D721Med (cell line): ENCODE measurements around the gene RBKS.

ENCODE experiments used
- DNase-seq: peaks from one replicate; pipeline ENCODE4 v3.0.0; 2011; ENCODE audit warnings: low spot score; ENCODE audit not compliant: insufficient read length
- FAIRE-seq: peaks from 2 replicates; lab custom pipeline; 2011; peaks lifted over from hg19 to GRCh38; lab: Jason Lieb, UNC
- CTCF ChIP-seq: IDR thresholded peaks from 2 replicates; pipeline ENCODE4 v1.5.1; 2012; ENCODE audit warnings: mild to moderate bottlenecking, control low read depth; ENCODE audit not compliant: insufficient read depth; ENCODE audit errors: missing control alignments

Gene RBKS

DNA sequence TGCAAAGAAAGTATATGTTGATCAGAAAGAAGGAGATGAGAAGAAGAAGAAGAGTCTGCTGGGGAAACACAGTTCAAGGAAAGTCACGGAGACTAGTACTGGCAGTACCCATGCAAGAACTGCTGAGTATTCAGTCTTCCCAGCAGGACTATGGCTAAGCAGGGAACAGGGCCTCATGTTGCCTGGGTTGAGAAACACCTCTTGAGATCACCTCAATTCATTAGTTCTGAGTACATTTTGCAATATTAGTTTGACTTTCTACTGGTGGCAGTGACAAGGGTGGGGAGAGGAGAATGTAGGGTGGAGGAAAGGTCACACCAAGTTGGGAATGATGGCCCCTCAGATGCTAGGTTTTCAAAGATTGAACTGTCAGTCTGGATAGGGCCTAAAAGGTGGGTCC is 68.1 kb downstream of the RBKS start:
- DNase-seq (no peak), FAIRE-seq (no peak)
- TF ChIP-seq CTCF = no peak

- DNase-seq = no peak
- no peak for FAIRE-seq
- TF ChIP-seq CTCF = no peak
Observed at GRCh38 chr2:27815860-27816438, 74.2 kb downstream of the RBKS start.

GRCh38 chr2:27814758-27815157 is 75.4 kb downstream of the RBKS start:
- DNase-seq (no peak), FAIRE-seq (no peak)
- no peak for TF ChIP-seq CTCF

DNA sequence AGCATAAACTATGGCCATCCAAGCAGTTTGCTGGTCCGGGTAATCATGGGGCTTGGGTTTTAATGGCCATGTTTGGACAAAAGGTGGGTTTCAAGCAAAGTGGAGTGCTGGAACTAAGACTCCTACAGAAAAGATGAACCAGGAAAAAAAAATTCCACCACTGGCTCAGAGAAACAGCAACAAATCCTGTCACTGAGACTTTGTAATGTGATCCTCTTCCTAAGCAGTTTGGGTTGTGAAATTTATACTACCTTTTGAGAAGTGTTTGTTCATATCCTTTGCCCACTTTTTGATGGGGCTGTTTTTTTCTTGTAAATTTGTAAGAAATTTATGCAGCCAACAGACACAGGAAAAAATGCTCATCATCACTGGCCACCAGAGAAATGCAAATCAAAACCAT is 78.4 kb downstream of the RBKS start:
- DNase-seq = no peak
- TF ChIP-seq CTCF = no peak
- FAIRE-seq = no peak

DNA sequence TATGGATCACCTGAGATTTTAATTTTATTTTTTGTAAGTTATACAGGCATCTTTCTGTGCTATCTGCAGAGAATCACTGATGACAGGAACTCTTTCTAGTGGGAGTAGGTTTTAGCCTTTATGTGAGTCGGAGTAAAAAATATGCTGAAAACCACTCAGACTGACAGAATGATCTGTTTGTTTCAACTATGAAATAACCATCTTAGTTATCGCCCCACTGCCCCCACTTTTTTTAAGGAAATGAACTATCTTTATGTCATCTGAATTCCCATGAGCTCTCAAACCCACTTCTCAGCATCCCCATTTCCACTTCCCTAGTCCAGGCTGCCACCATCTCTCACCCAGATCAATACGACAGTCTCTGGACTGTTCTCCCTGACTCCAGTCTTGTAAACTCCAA is 79.7 kb downstream of the RBKS start:
- DNase-seq (no peak), FAIRE-seq (no peak)
- no peak for TF ChIP-seq CTCF

- FAIRE-seq = no peak
- no peak for TF ChIP-seq CTCF
- no peak for DNase-seq
Observed at GRCh38 chr2:27809761-27810241, 80.4 kb downstream of the RBKS start.

- TF ChIP-seq CTCF = no peak
- DNase-seq (no peak), FAIRE-seq (no peak)
Observed at GRCh38 chr2:27808984-27809383, 81.2 kb downstream of the RBKS start.
